NCI-H748 treated with DMSO at 0.1 percent for 48 hours (cell line): Measurements from ENCODE around the gene MYORG.

Experiments
- DNase-seq: peaks from one replicate; lab custom pipeline; 2025; lab: John Stamatoyannopoulos, UW

Gene MYORG

DNA sequence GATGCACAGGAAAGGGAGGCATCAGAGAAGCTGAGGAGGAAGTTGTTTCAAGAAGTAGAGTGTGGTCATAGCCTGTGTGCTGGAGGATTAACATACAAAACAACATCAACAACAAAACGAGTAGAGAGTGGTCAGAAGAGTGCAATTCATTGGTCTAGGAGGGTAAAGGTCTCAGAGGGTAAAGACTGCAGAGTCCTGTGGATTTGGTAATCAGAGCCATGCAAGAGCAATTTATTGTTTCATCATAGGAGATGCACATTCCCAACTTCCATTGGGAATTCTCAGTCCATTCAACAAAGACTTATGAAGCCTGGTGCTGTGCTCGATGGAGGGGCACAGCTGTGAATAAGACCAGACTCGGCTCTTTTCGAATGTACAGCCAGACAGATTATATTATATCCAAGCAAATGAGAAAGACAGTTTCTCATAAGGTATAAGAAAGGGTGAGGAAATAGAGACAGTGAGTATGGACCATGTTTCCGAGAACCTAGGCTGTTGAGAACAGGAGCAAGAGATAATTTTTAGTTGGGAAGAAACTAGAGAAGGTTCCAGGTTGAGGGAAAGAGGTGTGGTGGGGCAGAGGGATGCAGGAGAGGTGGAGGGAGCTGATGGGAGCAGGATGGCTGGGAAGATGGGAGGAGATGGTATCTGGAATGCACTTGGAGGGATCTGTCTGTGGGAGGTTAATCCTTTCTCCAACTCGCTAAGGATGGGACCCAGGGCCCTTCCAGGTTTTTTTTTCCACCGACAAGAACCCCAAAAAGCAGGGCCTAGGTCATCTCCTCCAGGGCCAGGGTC is 7.9 kb upstream of the MYORG start:
- DNase-seq, result no peak

GRCh38 chr9:34383904-34384303 is 7.2 kb upstream of the MYORG start:
- DNase-seq, result no peak

DNA sequence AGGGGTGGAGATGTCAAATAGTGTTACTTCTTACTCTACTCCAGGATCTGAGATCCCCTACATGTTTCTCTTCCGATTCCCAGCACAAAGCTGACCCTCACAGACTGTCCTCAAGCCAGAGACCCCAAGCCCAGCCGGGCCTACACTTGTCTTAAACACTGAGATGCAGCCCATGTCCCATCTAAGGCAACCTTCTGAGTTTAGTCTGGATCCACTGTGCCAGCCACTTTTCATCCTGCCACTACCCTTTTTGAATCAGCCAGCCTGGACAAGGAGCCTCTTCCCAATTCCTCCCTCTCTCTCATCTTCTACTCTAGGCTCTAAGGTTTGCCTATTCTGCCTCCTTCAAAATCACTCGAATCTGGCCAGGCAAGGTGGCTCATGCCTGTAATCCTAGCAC is 6.2 kb upstream of the MYORG start:
- DNase-seq, result no peak

DNA sequence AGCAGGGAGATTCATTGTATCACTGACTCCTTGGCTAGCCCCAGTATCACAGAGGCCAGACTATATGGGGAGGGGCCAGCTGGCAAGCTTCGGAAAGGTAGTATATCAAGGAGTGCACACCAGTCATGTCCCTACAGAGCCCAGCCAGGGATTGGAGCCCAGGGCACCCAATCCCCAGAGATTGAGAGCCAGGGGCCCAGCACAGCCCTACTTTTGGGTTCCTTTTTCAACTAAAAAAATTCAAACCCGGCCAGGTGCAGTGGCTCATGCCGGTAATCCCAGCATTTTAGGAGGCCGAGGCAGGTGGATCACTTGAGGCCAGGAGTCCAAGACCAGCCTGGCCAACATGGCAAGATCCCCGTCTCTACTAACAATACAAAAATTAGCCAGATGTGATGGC is 5.4 kb upstream of the MYORG start:
- DNase-seq, result no peak

- peak; percentile 48 for DNase-seq
Measured at GRCh38 chr9:34381323-34381722, 4.6 kb upstream of the MYORG start.

DNA sequence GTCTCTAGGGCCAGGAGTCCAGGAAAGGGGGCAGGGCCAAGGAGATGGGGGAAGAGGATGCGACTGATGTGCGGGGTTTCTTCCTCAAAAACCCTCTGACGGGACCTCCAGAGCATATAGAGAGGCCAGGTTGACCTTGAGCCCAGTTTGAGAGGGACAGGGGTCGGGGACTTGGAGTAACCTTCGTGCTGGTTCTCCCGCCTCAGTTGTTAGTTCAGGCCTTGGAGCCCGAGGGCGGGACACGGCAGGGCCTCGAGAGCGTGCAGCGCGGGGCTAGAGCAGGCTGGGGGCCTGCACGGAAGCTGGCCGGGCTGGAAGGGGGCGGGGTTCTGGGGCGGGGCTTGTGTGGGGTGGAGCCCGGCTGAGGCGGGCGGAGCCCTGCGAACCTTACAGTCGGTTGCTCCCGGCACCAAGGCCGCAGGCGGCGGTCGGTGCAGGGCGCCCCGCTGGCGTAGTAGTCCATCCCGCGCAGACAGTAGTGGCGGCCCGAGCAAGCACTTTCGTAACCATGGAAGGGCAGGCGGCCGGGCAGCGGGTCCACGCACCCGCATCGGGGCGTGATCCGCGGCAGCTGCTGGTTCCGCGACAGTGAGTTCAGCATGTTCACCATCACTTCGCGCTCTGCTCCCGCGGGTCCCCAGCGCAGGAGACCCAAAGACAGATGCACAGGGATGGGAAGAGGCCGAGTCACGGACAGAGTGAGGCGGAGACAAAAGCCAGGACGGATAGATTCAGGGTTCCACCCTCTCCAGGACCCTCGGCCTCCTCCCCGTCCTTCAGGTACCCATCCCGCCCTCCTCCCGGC is 4.0 kb upstream of the MYORG start:
- DNase-seq, result peak; percentile 78

DNA sequence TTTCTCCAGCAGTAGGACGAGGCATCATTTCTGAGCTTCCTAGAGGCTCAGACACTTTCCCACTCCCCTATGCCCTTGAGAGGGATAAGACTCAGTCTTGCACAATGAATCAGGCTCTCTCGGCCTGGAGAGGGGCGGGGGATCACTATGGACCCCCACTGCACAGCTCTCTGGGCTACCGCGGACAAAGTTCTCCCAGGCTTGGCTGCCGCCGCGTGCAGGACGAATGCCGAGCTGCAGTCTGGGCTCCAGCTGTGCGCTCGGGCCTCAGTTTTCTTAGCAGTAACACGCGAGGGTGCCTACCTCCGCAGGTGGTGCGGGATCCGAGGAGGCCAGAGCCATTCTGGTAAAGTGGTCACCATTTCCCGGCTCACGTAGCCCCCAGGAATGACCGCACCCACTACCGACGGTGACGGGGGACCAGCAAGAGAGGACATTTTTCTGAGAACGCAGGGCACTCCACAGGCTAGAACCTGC is 3.4 kb upstream of the MYORG start:
- DNase-seq, result peak; percentile 50

- DNase-seq, result peak; percentile 93
Measured at GRCh38 chr9:34379334-34380033, 2.8 kb upstream of the MYORG start.

DNA sequence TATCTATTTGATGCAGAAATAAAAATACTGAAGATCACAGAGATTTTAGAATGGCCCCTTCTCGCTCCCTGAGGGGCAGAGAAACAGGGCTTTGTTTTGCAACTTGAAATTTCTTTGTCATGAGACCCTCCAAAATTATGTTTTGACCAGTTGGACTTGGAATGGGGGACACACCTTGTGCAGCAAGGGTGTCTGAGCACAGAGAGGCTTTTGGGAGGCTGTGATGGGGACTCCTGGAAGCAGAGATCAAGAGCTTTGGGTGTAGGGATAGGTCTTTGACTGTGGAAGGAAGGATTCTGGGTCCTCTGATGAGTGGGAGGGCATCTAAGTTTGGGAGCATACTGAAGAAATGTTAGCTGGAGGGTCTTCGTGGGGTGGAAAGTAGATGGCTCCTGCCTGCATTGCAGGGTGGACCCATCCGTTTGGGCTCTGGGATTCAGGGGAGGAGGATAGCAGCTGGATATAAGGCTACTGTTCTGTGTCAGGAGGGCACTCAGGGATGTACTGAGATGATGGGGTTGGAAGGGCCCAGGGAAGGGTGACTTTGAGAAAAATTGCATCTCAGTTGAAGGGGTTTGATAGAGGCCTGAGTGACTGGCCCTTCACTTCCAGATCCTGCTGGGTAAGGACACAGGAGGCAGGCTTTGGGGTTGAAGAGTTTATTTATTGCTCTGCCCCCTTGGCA is 1.8 kb upstream of the MYORG start:
- DNase-seq, result no peak

GRCh38 chr9:34377404-34377746 is 677 bp upstream of the MYORG start:
- no peak for DNase-seq

DNA sequence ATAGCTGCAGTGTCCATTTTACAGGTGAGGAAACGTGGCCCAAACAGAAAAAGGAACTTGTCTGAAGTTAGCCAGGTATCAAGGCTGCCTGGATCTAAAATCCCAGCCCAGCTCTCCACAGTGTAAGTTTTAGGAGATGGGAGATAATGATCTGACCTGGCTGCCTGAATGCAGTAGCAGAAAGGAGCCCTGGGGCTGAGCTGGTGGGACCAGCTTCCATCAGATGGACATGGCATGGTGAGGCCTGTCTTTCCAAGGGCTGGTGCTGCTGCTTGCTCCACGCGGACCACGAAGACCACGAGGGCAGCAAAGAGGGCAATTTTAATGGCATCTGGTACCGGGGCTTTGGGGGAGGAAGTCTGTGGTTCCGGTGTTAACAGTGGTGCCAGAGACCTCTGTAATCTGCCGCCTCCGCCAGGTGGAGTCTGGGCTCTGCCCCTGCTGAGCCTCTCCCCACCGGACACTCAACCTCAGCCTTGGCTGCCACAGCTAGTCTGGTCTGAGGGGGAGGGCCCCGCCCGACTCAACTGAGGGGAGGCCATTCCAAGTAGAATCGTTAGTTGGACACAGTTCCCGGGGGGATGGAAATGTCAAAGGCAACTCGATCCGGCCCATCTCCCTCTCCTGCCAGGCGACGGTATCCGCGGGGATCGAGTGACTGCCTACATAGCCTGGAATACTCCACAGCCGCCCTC is 650 bp downstream of the MYORG start:
- DNase-seq, result peak; percentile 17

GRCh38 chr9:34374905-34375552 is 1.7 kb downstream of the MYORG start:
- DNase-seq, result no peak

- DNase-seq, result no peak
Measured at GRCh38 chr9:34374339-34374738, 2.4 kb downstream of the MYORG start.

DNA sequence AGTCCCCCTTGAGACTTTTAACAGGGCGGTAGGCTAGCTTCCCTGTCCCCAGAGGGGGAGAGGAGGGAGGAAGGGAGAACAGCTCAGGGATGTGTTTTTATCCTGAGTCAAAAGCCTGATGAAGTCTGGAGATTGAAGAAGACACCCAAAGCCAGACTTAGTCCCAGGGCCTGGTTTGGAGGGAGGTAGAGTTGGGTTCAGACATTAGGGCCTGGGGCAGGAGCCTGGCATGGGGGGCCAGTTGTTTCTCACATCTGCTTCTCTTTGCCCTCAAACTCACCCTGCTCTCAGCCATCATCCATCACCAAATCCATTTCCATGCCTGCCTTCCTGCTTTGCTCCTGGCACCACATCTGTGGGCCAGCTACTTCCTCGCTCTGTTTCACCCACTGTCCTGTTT is 2.9 kb downstream of the MYORG start:
- DNase-seq, result no peak

DNA sequence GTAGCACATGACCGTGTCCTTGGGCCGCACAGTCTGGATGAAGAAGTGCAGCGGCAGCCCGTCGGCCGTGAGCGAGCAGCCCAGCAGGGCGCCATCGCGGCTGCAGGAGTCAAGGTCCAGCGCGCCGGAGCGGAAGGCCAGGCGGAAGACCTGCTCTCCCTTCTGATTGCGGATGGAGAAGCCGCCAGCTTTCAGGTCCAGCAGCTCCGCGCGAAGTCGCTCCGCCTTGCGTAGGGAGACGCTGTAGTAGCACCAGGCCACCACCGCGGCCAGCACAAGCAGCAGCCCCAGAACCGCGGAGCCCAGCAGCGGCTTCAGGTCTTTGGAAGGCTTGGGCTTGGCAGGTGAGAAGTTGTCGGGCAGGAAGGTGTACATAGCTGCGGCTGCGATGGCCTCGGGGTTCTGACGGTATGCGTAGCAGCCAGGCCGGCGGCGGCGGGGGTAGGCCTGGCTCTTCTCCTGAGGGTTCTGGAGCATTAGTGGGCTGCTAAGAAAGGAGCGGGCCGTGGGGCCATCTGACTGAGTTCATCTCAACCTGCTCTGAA is 4.2 kb downstream of the MYORG start:
- no peak for DNase-seq

DNA sequence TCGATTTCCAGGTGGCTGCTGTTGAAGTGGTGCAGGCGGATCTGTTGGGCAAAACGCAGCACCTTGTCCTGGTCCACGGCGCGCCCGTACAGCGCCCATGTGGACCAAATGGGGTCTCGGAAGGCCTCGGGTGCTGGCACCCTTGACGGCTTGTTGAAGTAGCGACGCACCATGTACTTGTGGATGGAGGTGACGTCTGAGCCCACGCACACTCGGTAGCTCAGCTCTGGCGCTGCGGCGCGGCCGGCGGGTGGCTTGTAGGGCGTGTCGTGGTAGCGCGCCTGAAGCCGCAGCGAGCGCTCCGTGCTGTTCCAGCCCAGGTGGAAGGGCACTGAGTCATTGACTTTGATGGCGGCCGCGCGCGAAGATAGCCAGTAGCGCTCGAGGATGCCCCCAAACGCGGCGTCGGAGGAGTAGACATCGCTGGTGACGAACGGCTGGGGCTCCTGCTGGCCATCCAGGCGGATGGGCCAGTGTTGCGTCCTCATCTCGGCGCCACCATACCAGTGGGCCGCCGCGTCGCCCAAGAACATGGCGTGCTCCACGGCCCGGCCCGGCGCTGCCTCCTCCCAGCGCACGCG is 4.7 kb downstream of the MYORG start:
- DNase-seq, result no peak

DNA sequence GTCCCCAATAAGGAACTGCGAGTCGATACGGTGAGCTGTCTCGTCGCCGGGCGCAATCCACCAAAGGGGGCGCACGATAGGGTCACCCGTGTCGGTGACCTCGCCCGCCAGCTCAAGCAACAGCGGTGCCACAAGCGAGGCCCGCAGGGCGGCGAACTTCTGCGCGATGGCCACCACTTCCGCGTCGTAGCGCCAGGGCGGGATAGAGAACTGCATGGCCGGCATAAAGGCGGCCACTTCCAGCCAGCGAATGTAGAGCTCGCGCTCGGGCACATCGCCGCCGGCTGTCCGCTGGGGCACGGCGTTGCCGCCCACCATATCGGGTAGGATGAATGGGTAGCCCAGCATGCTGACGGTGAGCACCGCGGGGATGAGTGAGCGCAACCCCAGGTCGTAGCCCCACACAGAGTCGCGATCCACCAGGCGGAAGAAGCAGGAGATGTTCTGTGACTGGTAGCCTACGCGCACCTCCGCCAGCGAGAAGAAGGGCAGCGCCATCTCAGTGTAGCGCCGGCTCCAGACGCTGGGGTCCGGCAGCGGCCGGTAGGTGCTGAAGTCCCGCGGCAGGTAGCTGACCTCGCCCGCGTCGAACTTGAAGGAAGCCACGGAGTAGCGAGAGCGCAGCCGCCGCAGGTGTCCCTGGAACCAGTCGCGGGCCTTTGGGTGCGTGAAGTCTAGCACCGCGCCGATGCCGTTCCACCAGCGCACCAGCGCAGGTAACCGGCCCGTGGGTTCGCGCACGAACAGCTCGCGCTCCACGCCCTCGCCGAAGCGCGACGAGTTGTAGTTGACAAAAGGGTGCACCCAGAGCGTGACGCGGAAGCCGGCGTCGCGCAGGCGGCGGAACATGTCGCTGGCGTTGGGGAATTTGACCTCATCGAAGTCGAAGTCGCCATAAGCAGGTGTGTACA is 5.5 kb downstream of the MYORG start:
- no peak for DNase-seq

DNA sequence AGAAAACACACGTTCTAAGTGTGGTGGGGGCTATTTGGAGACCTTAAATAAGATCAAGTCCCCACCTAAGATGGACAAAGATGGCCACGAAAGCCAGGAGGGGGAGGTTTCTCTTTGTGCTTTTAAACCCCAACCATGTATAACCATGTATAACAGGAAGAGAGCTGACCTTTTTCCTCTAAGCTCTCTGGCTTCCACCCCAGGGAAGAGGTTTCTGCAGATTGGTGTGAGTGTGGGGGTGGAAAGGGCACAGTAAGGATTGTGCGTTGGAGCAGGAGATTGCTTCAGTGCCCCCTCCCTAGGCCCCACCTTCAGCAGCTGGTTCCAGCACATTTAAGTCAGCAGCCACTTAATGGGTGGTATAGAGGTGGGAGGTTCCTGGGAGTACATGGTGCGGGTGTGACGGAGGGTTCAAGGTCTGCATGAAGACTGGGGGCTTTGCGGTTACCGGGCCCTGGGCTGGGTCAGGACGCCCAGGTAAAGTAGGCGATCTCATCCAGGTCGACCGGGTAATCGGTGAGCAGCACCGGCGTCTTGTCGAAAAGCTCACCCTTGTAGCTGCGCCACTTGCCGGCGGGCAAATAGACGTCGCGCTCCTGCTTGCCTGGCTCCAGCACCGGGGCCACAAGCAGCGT is 6.2 kb downstream of the MYORG start:
- no peak for DNase-seq

DNA sequence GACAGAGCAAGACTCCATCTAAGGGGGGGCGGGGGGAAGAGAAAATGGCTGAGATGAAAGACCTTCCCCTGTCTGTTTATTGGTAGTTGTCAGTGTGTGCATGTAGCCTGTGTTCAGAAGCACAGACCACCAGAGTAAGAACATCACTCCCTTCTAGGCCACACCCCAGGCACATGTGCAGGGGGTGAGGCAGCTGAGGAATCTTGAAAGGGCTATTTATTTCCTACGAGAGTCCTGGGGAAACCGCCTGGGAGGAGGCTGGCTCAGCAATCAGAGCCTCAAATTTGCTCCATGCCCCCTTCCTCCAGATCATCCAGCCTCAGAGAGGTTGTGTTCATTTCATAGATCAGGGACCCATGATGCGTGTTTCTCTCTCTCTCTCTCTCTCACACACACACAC is 7.1 kb downstream of the MYORG start:
- DNase-seq, result no peak
